ENCODE results near the gene SRP72. TPM values are rescaled to one million over a fixed set of nuclear protein-coding genes. Genes with fewer than 3 reads are reported as not detected.

SRP72 gene
- total RNA-seq, 1 donor from 2014 or later = 156 TPM

DNA sequence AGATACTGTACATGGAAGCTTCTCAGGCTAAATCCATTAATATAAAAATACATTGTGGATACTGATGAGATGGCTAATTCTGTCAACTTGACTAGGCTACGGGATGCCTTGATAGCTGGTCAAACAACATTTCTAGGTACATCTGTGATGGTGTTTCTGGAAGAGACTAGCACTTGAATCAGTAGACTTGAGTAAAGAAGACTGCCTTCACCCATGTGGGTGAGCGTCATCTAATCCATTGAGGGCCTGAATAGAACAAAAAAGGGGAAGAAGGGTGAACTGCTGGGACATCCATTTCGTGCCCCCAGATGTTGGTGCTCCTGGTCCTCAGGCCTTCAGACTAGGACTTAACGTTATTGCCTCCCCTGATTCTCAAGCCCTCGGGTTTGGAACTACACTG lies 3.7 kb upstream of the SRP72 start:
- intact Hi-C loops (cut with micrococcal nuclease) = no loop called here

DNA sequence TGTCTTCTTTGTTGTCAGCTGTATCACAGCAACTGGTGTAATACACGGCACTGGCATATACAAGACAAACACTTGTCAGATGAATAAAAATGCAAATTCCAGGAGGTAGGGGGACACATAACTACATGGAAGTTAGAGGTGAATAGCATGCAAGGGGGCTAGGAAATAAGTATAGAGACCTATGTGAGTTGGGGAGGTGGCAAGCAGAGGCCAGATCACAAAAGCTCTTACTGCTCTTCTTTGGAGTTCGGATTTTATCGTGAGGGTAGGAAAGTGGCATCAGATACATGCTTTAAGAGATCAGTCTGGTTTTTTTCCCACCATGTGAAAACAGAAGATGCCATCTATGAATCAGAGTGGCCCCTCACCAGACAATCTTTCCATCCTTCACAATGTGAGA lies 2.8 kb upstream of the SRP72 start:
- intact Hi-C loops (cut with micrococcal nuclease) = no loop called here

DNA sequence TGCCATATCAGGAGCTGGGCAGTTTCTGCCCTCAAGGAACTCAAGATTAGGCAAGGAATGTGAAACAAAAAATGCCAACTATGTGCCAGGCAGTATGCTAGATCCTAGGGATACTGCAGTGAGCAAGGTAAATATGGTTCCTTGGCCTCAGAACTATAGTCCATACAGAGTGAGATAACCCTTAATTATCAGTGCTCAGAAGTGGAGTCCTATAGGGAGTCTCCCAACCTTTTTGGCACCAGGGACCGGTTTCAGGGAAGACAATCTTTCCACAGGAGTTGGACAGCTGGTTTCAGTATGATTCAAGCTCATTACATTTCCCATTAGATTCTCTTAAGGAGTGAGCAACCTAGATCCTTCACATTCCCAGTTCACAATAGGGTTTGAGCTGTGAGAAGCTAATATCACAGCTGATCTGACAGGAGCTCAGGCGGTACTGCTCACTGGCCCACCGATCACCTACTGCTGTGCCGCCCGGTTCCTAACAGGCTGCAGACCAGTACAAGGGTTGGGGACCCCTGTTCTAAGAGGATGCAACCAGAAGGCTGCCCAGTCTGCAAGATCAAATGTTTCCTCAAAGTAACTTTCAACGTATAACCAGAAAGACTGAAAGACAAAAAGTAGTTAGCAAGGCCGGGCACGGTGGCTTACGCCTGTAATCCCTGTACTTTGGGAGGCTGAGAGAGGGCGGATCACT lies 1.7 kb upstream of the SRP72 start:
- intact Hi-C loops (cut with micrococcal nuclease) = loop anchor here (2.0 to 5.0 kb wide), 3 partner anchors 67 to 918 kb away; partner anchors contain the start of genes CLOCK and POLR2B

DNA sequence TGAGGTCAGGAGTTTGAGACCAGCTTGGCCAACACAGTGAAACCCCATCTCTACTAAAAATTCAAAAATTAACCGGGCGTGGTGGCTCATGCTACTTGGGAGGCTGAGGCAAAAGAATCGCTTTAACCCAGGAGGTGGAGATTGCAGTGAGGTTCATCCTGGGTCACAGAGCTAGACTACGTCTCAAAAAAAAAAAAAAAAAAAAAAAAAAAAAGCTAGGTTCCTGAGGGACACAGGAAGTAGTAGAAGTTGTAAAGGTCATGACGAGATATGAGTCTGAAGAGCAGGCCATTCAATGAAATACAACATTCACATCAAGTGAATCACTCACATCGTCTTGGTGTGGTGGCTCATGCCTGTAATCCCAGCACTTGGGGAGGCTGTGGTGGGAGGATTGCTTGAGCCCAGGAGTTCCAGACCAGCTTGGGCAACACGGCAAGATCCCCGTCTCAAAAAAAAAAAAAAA lies 1.1 kb upstream of the SRP72 start:
- intact Hi-C loops (cut with micrococcal nuclease) = loop anchor here (2.0 to 5.0 kb wide), 3 partner anchors 66 to 919 kb away; partner anchors contain the start of genes CLOCK and POLR2B

DNA sequence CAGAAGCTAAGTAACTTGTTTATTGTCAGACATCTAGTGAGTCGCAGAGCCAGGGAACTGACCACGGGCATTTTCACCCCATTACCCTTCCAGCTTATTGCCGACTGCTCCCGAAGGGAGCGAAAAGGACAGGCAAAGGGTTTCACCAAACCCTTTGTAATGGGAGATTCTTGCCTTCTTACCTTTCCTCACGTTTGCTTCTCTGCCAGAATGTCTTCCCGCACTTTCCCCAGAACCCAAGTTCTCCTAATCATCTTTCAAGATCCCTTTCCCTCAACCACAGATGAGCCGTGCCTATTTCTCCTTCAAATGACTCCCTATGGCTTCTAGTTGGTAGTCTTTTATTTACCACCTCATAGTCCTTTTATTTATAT lies 520 bp upstream of the SRP72 start:
- intact Hi-C loops (cut with micrococcal nuclease) = loop anchor here (1.0 to 5.0 kb wide), 9 partner anchors 31 to 920 kb away; partner anchors contain the start of genes AASDH, CLOCK, EXOC1 and PAICS

DNA sequence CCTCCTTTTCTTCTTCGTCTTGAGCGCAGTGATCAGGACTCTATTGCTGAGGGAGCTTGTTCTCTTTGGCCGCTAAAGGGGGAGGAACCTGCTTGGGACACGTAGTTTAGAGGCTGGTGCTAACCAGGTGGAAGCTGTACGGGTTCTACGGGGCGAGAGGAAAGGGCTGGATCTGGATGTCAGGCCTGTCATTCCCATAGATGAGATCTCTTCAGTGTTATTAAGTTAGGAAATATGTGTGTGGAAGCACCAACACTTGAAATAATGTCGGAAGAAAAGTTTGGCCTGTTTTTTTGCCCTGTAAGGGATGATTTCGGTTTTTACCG lies 643 bp downstream of the SRP72 start:
- intact Hi-C loops (cut with micrococcal nuclease) = loop anchor here (5.0 kb wide), 2 partner anchors 64 to 921 kb away; partner anchors contain the start of gene CLOCK

DNA sequence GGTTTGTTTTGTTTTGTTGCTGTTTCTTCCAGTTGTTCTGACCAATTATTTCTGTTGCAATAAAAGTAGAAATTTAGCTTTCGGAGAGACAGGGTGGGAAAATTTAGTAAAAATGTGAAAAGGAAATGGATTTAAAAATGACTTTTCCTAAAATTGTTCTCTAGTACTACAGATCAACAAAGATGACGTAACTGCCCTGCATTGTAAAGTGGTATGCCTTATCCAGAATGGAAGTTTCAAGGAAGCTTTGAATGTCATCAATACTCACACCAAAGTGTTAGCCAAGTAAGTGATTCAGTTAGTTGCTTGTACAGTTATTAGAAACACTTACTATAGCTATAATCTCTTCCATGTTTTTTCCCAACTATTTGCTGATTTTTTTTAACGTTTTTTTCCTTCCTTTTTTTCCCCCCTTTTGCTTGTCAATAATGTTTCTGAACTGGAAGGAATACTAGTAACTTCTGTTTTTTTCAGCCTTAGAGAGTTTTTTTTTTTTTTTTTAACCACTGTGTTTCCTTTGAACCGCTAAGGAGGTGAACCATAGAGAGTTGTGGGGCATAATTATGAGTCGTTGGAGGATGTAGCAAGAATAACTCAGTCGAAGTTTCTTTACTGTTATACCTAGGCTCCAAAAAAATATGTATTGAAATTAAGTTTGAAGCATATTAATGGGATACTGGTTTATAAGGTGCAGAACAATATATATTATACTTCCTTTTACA lies 2.2 kb downstream of the SRP72 start:
- intact Hi-C loops (cut with micrococcal nuclease) = loop anchor here (5.0 kb wide), 2 partner anchors 63 to 922 kb away; partner anchors contain the start of gene CLOCK

DNA sequence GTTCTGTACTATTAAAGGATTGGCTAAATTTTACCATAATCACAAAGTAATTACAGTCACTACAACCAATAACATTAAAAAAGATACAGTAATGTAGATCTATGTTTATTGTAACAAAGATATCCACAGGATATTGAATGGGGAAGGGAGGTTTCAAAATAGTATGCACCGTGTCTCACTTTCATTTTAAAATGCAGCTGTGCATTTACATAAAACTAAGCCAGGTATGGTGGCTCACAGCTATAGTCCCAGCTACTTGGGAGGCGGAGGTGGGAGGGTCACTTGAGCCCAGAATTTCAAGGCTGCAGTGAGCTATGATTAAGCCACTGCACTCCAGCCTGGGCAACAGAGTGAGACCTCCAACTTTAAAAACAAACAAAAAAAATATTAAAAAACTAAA lies 8.5 kb downstream of the SRP72 start:
- intact Hi-C loops (cut with micrococcal nuclease) = no loop called here

DNA sequence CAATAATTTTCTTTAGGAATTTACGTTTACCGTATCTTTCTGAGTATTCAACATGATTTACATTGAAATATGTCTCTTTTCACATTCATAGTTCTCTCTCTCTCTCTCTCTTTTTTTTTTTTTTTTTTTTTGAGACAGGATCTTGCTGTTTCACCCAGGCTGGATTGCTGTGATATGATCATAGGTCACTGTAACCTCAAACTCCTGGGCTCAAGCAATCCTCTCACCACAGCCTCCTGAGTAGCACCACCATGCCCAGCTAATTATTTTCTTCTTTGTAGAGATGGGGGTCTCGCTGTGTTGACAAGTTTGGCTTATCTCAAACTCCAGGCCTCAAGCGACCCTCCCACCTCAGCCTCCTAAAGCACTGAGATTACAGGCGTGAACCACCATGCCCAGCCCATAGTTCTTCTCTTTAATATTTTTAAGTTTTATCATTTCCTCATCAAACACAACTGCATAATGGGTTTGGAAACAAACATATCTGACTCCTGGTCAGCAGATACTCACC lies 9.8 kb downstream of the SRP72 start:
- intact Hi-C loops (cut with micrococcal nuclease) = no loop called here

DNA sequence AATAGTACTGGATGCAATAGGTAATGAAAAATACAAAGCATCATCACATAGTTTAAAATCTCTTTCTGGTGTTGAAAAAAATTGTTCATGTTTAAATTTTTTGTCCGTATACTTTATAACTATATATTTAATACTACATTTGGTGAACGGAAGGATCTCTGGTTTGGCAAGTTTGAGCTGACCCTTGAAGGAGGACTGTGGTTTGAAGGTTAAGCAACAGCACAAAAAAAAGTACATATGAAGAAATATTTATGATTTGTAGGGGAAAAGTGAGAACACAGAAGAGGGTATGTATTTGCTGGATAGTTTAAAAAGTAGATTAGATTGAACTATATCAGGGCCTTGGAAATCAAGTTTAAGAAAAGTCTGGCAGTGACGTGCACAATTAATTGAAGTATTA lies 13.3 kb downstream of the SRP72 start:
- intact Hi-C loops (cut with micrococcal nuclease) = no loop called here

DNA sequence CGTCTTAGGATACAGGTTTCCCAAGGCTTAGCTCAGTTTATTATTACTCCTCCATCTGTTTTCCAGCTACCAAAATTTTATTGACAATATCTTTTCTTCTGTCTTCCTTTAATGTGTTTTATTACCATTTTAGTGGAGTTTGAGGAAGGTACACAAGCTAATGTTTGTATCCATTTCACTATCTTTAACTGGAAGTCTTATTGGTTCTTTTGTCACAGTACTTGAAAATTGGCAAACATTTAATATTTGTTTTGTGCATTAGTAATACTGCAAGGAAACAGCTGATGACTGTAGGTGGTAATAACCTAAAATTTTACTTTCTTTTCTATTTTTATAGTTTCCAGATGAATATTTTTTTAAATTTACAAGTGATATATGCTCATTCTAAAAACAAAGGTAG lies 28.8 kb downstream of the SRP72 start:
- intact Hi-C loops (cut with micrococcal nuclease) = no loop called here

DNA sequence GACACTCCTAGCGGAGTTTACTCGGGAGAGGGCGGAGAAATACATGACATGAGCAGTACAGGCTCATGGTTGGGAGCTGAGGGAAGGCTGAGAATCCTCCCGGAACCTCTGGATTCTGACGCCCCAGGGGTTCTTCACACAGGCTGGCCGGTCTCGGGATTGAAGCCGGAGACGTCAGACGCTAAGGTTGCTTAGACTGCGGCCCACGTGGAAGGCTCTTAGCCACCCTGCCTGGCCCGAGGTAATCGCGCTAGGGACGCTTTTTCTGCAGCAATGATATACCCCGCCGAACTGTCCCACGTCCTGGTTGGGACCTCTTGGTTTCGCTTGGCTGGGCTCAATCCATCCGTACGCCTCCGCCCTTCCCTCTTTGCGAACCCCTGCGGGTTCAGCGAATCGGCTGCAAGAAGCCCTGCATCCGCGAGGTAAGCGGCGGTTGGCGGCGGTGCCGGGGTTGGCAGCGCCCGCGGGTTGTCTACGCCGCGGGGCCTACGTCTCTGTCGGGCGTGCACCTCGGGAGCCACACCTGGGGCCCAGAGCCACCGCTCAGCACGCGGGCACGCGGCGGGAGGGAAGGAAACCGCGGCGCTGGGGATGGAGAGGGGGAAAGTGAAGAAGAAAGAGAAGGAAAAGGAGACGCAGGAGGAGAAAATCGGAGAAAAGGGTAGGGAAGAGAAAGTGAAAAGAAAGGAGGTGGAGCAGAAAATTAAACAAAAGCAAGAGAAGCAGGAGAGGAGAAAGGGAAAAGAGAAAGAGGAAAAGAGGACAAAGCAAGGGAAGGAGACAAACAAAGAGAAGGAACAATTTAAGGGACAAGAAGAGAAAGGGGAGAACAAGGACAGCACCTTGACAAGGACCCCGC lies 38.1 kb downstream of the SRP72 start, which contains the start of gene ARL9:
Gene ARL9, plus strand, starts transcription at position 523 of the 862 bp plus-strand sequence. Its CDS starts 72 bp downstream, at position 595.
- intact Hi-C loops (cut with micrococcal nuclease) = loop anchor here (5.0 kb wide), 1 partner anchor 37 kb away; no protein-coding TSS in a partner anchor

DNA sequence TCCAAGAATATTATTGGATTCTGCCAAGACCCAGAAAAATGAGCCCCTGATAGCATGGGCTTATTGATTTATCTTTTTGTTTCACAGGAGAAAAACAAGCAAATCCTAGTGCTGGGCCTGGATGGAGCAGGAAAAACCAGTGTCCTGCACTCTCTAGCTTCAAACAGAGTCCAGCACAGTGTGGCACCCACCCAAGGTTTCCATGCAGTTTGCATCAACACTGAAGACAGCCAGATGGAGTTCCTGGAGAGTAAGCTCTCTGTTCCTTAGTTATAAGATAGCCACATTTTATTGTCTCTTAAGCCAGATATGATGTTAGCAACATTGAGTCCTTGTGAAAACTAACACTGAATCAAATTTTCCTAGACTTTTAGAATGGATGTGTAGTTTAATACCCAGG lies 43.7 kb downstream of the SRP72 start:
- intact Hi-C loops (cut with micrococcal nuclease) = no loop called here

DNA sequence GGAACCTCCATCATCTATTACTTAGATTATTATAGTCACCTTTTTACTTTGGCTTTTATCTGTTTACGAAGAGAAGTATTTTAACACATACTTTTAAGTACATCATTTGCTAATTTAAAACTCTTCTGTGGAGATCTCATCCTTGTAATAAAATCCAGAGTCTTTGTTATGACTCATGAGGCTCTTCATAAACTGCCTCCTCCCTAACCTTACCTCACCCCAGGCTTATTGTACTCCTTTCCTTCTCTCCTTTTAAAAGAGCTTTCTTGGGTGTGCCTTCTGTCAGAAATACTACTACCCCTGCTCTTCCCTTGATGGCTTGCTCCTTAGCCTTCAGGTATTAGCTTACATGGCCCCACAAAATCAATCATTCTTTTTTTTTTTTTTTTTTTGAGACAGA lies 44.7 kb downstream of the SRP72 start:
- intact Hi-C loops (cut with micrococcal nuclease) = no loop called here

DNA sequence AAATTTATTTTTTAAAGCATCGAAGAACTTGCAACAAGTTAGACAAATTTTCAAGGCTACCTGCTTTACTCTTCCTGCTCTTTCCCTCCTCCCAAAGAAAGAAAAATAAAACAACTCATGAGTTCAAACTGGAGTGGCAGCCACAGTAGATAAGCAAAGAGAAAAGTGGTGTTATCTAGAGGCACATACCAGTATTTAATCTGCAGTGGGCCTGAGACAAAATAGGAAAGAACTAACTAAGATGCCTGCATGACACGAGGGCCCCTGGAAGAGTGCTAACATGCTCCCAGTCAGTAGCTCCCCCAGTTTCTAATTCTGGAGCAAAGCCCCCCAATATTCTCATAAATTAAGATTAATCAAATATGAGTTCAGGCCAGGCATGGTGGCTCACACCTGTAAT lies 46.1 kb downstream of the SRP72 start:
- intact Hi-C loops (cut with micrococcal nuclease) = no loop called here

DNA sequence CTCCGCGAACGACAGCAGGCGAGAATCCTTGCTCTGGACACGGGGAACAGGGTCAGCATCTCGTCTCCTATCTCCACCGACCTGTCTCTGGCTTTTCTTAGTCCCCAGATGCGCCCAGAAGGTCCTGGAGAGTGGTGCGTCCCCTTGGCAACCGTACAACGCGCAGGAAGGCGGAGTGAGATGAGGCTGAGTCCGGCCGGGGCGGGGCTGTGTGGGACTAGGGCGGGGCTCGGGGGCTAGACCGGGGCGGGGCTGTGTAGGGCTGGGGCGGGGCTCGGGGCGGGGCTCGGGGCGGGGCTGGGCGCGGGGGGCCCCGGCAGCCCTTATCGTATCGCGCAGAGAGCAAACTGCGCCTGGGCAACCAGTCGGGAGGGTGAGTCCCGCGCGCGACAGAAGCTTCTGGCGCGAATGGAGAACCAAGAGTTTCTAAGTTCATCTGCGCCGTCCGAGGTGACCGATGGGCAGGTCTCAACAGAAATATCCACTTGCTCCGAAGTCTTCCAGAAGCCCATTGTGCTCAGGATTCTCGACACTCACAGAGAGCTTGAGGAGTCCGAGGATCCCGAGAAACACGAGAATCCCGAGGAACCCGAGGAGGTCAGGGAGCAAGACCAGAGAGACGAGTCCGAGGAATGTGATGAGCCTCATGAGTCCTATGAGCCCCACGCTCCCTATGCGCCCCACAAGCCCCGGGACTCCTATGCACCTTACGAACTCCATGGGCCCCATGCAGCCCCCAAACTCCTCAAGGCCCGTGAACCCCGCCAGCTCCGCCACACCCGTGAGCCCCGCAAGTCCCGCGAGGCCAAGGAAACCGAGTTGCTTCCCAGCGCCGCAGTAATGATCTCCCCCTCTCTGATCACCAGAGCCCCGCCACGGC lies 63.1 kb downstream of the SRP72 start:
- intact Hi-C loops (cut with micrococcal nuclease) = loop anchor here (1.0 to 10.0 kb wide), 5 partner anchors 14 to 374 kb away; partner anchors contain the start of genes AASDH, PPAT, REST and SRP72

DNA sequence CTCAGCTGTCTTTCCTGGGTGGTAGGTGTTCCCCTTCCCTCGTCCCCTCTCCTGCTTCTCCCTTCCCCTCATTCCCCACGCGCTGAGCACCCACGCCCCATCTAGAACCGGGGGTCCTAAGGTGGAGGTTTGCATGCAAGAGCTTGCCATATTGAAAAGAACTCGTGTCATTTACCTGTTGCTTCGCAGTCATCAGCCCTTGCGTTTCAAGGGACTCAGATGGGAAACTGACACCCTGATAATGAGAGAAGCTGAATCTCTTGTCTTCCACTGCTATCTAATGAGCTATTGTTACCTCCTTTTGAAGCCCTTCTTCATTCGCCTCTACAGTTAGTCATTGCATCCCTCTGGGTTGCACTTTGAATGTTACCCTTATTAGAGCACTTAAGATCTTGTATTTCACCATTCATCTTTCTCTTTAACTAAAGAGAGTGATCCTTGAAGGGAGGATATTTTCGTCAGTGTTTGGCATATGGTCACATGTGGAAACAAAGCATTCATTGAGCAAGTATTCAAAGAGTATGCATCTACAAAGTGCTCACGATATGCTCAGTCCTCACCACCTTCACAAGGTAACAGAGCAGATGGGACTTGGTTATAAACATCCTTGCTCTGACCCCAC lies 63.8 kb downstream of the SRP72 start:
- intact Hi-C loops (cut with micrococcal nuclease) = loop anchor here (5.0 to 10.0 kb wide), 3 partner anchors 64 to 374 kb away; partner anchors contain the start of genes AASDH, REST and SRP72

DNA sequence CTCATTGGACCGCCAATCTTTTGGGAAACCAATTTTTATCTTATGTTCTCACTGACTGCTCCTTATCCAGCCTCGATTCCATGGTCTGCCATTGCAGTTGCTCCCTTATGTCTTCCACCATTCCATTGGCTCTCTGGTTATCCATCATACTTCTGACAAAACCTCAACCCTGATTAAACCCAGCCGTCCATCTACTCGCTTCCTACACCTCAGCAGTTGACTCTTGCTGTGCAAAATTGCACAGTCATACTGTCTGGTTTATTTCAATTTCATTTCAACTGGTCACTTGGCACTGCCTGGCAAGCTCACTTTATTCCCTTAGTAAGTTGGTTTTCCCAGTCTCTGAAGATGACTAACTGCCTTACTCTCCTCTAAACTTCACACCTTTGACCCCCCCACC lies 64.4 kb downstream of the SRP72 start:
- intact Hi-C loops (cut with micrococcal nuclease) = loop anchor here (5.0 to 10.0 kb wide), 3 partner anchors 65 to 373 kb away; partner anchors contain the start of genes AASDH, REST and SRP72

DNA sequence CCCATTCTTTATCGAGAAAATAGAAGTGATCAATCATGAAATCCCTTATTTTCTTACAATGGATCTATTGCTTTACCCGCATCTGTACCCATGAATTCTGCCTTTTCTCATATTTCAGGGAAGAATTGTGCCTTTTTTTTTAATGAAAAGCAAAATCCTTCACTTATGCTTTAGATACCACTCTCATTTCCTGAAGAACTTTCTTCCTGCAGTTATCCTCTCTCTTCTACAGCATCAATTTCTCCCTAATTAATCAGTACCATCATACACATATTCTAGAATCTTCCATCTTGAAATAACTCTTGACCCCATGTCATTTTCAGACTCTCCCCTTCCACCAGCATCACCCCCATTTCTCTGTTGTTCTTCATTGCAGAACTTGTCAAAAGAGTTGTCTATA lies 64.8 kb downstream of the SRP72 start:
- intact Hi-C loops (cut with micrococcal nuclease) = loop anchor here (5.0 to 10.0 kb wide), 3 partner anchors 65 to 373 kb away; partner anchors contain the start of genes AASDH, REST and SRP72
